ENCODE measurements around the gene JAML.

JAML gene

DNA sequence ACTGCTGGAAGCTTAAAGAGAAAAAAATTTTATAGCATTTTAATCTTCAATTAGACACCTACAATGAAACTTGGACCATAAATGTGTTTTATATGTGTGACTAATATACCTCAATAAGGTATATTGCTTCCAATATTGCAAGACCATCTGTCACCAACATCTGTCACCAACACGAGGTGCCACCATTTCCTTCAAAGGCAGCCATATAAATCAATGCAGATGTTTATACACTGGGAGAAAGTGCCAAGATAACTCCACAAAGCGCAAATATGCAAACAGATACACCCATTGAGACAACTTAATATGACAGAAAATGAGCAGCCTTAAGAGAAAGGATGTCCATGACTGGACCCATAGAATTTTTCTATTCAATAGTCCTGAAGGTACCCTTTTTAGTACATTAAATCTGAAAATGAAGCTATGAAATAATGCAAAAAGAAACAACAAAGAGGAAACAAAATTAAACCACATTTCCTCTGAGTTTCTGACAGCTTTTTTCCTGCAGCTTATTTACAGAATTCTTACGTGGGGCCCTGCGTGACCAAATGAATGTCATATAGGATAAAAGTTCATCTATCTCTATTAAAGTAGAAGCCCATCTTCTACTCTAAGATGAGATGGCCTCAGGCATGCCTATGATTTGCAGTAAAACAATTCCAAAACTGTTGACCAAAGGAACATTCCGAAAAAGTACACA, 14.8 kb upstream of the JAML start:
- no peak for DNase-seq

DNA sequence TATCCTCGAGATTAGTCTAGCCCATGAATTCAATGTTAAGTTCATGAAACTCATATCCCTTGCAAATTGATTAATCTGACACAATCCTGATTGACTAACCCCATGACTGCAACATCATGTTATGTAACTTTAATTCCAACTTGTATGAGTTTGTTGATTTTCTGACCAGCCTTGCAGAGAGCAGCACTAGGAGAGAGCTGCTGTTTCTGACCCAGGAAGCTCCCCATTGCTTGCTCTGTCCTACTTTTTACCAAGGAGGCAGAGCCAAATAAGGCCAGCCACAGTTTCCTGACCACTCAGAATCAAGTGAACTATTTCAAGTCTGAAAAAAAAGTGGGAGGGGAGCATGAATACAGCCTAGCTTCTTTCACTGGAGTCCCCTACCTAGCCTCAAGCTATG, 14.1 kb upstream of the JAML start:
- DNase-seq, result no peak

- DNase-seq, result no peak
Observed at GRCh38 chr11:118238421-118238820, 13.6 kb upstream of the JAML start.

GRCh38 chr11:118236170-118236569, 11.4 kb upstream of the JAML start:
- no peak for DNase-seq

GRCh38 chr11:118234833-118235232, 10.0 kb upstream of the JAML start:
- no peak for DNase-seq

DNA sequence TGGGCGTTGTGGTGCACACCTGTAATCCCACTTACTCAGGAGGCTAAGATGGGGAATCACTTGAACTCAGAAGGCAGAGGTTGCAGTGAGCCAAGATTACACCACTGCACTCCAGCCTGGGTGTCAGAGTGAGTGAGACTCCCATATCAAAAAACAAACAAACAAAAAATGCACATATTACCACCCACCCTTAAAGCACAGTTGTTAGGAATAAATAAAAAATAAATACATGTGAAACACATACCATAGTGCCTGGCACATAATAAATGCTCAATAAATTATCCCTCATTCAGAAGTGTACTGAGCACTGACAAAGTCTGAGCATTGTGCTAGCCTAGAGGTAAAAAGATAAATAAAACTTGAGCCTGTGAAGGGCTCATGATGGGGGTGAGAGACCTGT, 9.0 kb upstream of the JAML start:
- DNase-seq, result no peak

- no peak for DNase-seq
Observed at GRCh38 chr11:118233377-118233776, 8.6 kb upstream of the JAML start.

- DNase-seq, result peak; percentile 60
Observed at GRCh38 chr11:118232659-118233058, 7.8 kb upstream of the JAML start.

DNA sequence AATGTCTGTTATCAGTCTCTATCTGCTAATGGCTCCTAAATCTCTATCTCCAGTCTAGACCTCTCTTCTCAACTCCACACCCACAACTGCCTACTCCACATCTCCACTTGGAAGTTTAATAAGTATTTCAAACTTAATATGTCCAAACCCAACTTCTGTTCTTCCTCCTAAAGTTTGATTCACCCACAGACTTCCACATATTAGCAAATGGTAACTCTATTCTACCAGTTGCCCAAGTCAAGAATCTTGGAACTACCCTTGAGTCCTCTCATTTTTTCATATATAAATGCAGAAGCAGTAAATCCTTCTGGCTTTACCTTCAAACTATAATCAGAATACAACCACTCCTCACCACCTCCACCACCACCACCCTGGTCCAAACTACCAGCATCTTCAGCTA, 6.7 kb upstream of the JAML start:
- DNase-seq, result no peak

GRCh38 chr11:118230088-118230487, 5.3 kb upstream of the JAML start:
- no peak for DNase-seq

DNA sequence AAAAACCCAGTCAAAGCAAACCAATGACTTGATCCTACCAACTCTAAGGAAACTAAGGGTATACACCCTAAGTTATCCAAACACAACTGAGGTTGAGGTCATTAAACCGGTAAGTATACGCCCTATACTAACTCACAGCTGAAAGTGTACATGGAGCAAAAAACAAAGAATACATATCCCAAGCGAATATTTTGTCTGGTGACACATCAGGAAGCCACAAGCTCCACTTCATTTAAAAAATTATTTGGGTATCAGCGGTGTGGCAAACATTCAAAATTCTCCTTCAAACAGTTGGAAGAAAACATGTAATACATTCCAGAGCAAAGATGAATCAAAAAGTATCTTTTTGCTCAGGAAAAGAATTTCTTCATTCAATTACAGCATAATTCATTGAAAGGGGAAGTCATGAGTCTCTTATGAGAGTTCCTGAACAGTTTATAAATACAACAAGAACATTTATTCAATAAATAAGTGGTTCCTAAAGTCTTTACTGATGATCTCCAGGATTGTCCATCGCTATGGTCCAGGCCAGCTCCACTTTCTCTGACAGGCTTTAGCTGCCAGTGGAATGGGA, 4.5 kb upstream of the JAML start:
- no peak for DNase-seq

DNA sequence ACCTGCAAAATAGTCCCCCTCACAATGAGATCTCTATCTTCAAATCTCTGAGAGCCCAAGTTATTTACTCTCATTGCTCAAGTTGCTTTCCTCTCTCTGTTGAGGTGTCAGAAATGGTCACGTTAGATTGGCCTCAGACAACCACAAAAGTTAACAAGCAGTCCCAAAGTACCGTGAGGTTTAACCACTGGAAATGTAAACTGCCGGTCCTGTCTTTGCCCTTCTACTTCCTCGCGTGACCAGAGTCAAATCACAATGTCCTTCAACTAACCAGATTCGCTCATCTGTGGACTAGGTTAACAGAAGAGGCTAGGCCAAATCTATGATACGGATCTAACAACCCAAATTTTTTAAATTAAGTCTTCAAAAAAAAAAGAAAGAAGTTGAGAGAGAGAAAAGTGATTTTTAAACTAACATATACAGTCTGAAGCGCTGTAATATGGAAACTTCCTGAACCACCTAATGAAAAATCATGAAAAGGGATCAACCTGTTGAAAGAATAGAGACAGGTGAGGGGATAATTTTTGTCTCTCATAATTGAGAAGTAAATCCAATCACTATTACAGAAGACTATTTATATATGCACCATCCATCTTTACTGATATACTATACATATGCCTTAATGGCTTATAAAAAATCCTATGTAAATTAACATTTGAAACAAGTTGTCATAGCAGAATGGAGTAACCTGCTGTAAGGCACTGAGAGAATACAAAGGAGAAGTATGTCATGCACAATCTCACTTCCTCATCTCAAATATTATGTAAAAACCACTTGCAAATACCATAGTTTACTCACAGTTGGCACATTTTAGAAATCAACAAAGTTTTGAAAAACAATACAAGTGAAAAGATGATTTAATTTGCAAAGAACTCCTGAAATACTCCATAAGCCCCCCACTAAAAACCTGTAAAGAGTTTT, 3.3 kb upstream of the JAML start:
- DNase-seq, result no peak

GRCh38 chr11:118226781-118227180, 2.0 kb upstream of the JAML start:
- DNase-seq, result no peak

GRCh38 chr11:118226296-118226695, 1.5 kb upstream of the JAML start:
- no peak for DNase-seq

DNA sequence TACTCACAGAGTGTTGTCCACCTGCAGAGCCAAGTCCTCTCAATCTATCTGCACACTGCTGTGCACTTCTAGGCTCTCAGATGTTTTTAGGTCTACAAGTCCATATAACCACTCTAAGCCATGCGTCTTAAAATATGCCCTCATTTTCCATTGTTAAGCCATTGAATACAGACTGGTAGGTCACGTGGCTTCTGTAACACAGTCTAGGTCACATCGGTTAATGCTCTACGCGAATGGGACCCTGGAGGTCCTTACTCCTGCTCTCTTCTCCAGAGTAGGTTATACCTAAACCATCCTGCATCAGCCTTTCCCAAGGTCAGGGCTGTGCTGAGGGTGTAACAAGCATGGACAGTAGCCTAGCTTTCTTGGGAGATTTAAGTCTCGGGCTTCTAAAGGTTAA, 819 bp downstream of the JAML start:
- no peak for DNase-seq

DNA sequence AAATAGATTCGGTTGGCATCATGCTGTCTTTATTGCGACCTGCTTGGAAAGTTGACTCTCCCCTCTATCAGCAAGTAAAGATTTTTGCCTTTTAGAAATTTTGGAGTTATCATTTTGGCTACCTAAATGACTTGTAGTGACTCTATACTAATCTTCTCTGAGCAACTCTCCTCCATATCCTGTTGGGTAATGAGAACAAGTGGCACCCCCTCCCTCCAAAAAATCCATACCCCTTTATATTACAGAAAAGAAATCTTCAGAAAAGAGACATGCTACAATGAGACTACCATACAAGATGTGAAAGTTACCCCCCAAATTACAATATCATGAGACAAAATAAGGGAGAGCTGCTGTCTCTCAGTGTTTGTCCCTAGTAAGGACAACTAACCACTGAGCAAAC, 1.2 kb downstream of the JAML start:
- DNase-seq, result peak; percentile 13

GRCh38 chr11:118222437-118222836, 2.4 kb downstream of the JAML start:
- no peak for DNase-seq

DNA sequence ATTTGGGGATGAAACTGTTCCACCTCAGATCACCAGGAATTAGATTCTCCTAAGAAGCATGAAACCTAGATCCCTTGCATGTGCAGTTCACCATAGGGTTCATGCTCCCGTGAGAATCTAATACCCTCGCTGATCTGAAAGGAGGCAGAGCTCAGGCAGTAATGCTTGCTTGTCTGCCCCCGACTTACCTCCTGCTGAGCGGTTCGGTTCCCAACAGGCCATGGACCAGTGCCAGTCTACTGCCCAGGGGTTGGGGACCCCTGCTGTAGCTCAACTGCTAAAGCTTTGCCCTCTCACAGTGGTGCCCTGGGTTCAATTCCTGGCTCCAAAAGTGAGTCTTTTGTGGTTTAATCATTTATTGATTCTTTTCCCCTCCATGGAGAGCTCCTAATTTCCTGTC, 3.4 kb downstream of the JAML start:
- DNase-seq, result no peak

DNA sequence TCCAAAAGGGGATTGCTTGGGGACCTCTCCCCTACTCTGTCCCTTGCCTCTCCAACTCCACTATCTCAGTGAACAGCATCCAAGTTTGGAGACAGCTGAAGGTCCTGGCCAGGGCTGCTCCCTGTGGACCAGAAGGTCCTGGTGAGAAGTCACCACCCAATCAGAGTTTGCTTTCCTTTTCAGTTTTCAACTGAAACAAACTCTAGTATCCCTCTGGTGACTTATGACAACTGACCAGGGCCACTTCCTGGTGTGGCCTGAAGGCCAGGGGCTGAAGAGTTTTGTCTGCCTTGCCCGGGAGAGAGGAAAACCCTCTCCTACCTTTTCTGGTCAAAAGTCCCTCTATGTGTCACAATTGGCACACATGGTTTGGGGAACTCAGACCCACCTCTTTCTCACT, 5.1 kb downstream of the JAML start:
- DNase-seq, result no peak

GRCh38 chr11:118219244-118219643, 5.6 kb downstream of the JAML start:
- no peak for DNase-seq

- peak; percentile 32 for DNase-seq
Observed at GRCh38 chr11:118217575-118217974, 7.2 kb downstream of the JAML start.

- DNase-seq, result peak; percentile 55
Observed at GRCh38 chr11:118216621-118217481, 8.0 kb downstream of the JAML start.

DNA sequence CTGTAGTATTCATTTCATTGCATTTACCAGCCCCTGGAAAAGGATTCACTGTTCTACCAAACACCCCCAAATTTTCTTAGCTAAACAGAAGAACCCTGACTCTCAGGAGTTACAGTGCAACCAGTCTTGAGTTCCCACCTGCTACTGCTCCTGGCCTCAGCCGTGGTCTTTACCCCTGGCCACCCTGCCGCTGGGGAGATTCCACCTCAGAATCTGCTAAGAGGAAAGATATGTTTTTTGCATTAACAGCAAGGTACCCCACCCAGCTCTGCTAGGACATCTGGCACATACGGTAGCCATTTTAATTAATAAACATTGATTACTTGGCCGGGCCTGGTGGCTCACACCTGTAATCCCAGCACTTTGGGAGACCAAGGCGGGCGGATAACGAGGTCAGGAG, 9.0 kb downstream of the JAML start:
- no peak for DNase-seq

All from stimulated activated naive CD4-positive, alpha-beta T cell treated with Interleukin-2 at 50 U/mL for 16 hours (primary cell).